Lower leg skin (tissue), 4 donors: ENCODE data around the gene INTS3. TPM values are rescaled to one million over a fixed set of nuclear protein-coding genes. Genes with fewer than 3 reads are reported as not detected.

Experiments
- DNase-seq, 2 donors: peaks; one replicate each; pipeline ENCODE4 v3.0.0-alpha.2; 2019; ENCODE audit warnings: low spot score in 2 of 2
- H3K4me3 ChIP-seq: fragments of 200-600 bp; sonication (generic); 2 replicates; pipeline ENCODE4 v1.5.1; 2017; ENCODE audit warnings: mild to moderate bottlenecking, low read depth; ENCODE audit not compliant: poor library complexity, severe bottlenecking
- CTCF ChIP-seq, 3 donors: fragments of 450-650 bp; IDR thresholded peaks; one replicate each; pipeline ENCODE4 v1.5.1; 2016; ENCODE audit warnings: antibody characterized with exemption in 3 of 3, mild to moderate bottlenecking in 3 of 3, moderate library complexity in 2 of 3
- POLR2A ChIP-seq, 2 donors: fragments of 450-650 bp; IDR thresholded peaks; one replicate each; pipeline ENCODE4 v1.6.1; 2016 to 2017; ENCODE audit warnings: antibody characterized with exemption in 2 of 2, mild to moderate bottlenecking in 1 of 2, moderate library complexity in 1 of 2
- WGBS, 2 donors: methylation state at CpG; one replicate each; pipeline ENCODE4 v1.1.5; 2018; 5-methylcytosine and 5-hydroxymethylcytosine counted together
- intact Hi-C: fragments of 100-400 bp; cut with DNase I; formaldehyde crosslinking; loops from one replicate; pipeline ENCODE4 v1.15.0; 2023; ENCODE audit warnings: low total_unique reads
- total RNA-seq, 4 donors: library from RNA; depleted of rRNA; stranded (reverse); fragments of >200 nt; gene quantifications; one replicate each; pipeline ENCODE4 v1.1.0, GENCODE V29; 2016

The INTS3 gene
- total RNA-seq = 10 to 100 TPM; 28.0 to 31.5 (median 29.6) TPM

GRCh38 chr1:153727463-153728304 is at the start of gene INTS3:
TSS of gene INTS3 (plus strand) at chr1:153728050. CDS start at chr1:153728635, 585 bp downstream.
- 0 to 1% methylated on average over 31 to 40 of the region's 49 CpGs for WGBS, 2 donors
- TF ChIP-seq CTCF (IDR thresholded peaks at IDR 0.05) = no peak
- no peak for TF ChIP-seq POLR2A (IDR thresholded peaks at IDR 0.05)
- peak within 1 kb of the TSS; percentile 71 for H3K4me3 ChIP-seq
- peak; percentile 100 for DNase-seq
- intact Hi-C loops = no loop called here

GRCh38 chr1:153678519-153679336 is 49.1 kb upstream of the INTS3 start, which contains the start of gene NPR1:
TSS of gene NPR1 (plus strand) at chr1:153678688. CDS start at chr1:153679109, 421 bp downstream.
- 0 to 1% methylated on average over 43 to 45 of the region's 78 CpGs for WGBS, 2 donors
- TF ChIP-seq POLR2A (IDR thresholded peaks at IDR 0.05) = no peak
- no peak for TF ChIP-seq CTCF (IDR thresholded peaks at IDR 0.05)
- intact Hi-C loops = no loop called here
- DNase-seq = peak in 1 of 2 donors; percentile 89
- peak within 1 kb of the TSS; percentile 41 for H3K4me3 ChIP-seq

- 8 to 9% methylated on average over 47 to 63 of the region's 73 CpGs for WGBS, 2 donors
- TF ChIP-seq POLR2A (IDR thresholded peaks at IDR 0.05) (no peak), CTCF (IDR thresholded peaks at IDR 0.05) (no peak)
- H3K4me3 ChIP-seq = peak overlapping the region; percentile 41
- DNase-seq = no peak
- intact Hi-C loops = loop anchor here (10.0 kb wide), 1 partner anchor 65 kb away; no protein-coding TSS in a partner anchor
These were observed 48.3 kb upstream of the INTS3 start for GRCh38 chr1:153679337-153680119.

GRCh38 chr1:153680120-153680403 is 47.8 kb upstream of the INTS3 start:
- H3K4me3 ChIP-seq = no peak overlapping the region
- 43 to 46% methylated on average over 10 of the region's 10 CpGs for WGBS, 2 donors
- TF ChIP-seq CTCF (IDR thresholded peaks at IDR 0.05) (no peak), POLR2A (IDR thresholded peaks at IDR 0.05) (no peak)
- intact Hi-C loops = loop anchor here (10.0 kb wide), 1 partner anchor 65 kb away; no protein-coding TSS in a partner anchor
- no peak for DNase-seq

- intact Hi-C loops = loop anchor here (10.0 kb wide), 1 partner anchor 62 kb away; no protein-coding TSS in a partner anchor
- TF ChIP-seq CTCF (IDR thresholded peaks at IDR 0.05) (no peak), POLR2A (IDR thresholded peaks at IDR 0.05) (no peak)
- 90 to 94% methylated on average over 5 to 7 of the region's 7 CpGs for WGBS, 2 donors
- DNase-seq = no peak
- no peak overlapping the region for H3K4me3 ChIP-seq
These were observed 45.1 kb upstream of the INTS3 start for GRCh38 chr1:153682730-153683129.
